Measurements from ENCODE around the gene CFAP45.

GRCh38 chr1:159896546-159896930 lies 3.4 kb downstream of the CFAP45 start:
- TF ChIP-seq TAF1 (IDR thresholded peaks at IDR 0.05; ENCODE audit: borderline replicate concordance, low read depth, low read length) = no peak
- no peak for TF ChIP-seq POLR2A (IDR thresholded peaks at IDR 0.05; ENCODE audit: low read depth, low read length)
- TF ChIP-seq POLR2AphosphoS5 (IDR thresholded peaks at IDR 0.05; ENCODE audit: low read depth, low read length) = no peak

Data from GM12892 (cell line).